ENCODE results near the gene CAMK1.

DNA sequence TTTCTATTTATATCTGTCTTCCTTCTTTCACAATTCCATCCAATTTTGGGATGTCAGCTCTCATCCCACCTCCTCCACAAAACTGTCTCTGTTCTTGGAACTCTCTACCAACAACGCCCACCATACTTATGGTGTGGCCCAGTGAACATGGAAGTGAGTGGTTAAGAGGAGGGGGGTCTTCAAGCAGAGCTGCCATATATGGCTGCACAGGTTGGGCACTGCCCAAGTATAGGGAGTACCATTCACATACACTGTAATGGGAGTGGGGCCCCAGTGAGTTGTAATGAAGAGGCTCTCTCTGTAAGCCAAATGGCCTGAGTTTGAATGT lies 7.9 kb upstream of the CAMK1 start:
- TF ChIP-seq CTCF (conservative IDR thresholded peaks at IDR 0.05; ENCODE audit: low read depth, low read length): no peak
- TF ChIP-seq EZH2 (IDR thresholded peaks at IDR 0.05; ENCODE audit: low read length, unreplicated experiment): no peak
- no peak for TF ChIP-seq EZH2phosphoT487 (IDR thresholded peaks at IDR 0.05; ENCODE audit: borderline replicate concordance, low read length)

Data from PC-3 (cell line).